Caki2 (cell line): ENCODE results near the gene SIVA1. TPM values are rescaled to one million over a fixed set of nuclear protein-coding genes. Genes with fewer than 3 reads are reported as not detected.
A peak's percentile ranks its signal among the peaks of the same experiment; 100 is the strongest.

ENCODE experiments used
- DNase-seq: peaks from one replicate; pipeline ENCODE4 v3.0.0-alpha.2; 2015; ENCODE audit warnings: low read depth
- in situ Hi-C: cut with HindIII; loops from 2 replicates; pipeline ENCODE4 v1.10.0; 2016; ENCODE audit warnings: low sequenced_read_pairs, low pct_unique_long_range_greater_than_20kb, mixed read lengths
- total RNA-seq: library from RNA; depleted of rRNA; stranded (reverse); fragments of >200 nt; shearing (Covaris generic); gene quantifications from 2 replicates; pipeline ENCODE4 v1.2.3, GENCODE V29; 2014; ENCODE audit warnings: low replicate concordance

SIVA1 gene
- total RNA-seq, 1 experiment from 2014 or later: 196 TPM

DNA sequence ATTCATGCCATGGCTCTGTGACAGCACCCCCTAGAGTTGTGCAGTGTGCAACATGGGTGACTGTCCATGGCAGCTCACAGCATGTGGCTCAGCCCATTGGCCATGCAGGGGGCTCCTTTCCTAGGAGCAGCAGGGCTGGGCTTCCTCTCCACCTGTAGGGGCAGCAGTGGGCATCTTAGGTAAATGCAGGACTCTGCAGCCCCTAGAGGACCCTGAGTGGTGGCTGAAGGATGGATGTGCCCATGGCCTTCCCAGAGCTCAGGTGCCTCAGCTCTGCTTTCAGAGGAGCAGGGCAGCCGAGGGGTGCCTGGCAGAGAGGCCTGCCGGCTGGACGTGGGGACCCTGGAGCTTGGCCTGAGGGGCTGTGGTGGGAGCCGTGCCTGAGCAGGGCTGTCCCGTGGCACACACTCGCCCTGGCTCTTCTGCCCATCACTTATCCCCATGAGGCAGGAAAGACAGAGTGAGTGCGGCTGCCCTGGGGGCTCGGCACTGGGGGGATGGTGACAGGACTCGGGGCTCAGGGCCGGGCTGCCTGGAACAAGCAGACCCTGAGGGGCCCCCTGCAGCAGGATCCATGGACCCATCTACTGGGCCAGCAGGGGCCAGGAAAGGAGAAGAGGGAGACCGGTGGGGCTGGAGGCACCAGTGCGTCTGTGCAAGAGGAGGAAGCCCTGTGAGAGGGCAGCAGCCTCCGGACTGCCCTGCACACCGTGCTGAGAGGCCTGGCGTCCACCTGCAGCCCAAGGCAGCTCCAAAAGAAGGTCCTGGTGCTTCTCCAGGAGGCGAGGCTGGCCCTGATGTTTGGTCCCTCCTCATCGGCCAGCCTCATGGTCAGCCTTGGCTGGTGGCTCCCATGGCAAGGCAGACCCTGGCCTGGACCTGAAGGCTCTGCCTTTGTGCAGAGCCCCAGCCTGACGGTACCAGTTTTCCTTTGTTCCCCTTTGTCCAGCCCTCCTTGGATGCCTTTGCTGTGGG lies 21.3 kb upstream of the SIVA1 start:
- in situ Hi-C loops: no loop called here

DNA sequence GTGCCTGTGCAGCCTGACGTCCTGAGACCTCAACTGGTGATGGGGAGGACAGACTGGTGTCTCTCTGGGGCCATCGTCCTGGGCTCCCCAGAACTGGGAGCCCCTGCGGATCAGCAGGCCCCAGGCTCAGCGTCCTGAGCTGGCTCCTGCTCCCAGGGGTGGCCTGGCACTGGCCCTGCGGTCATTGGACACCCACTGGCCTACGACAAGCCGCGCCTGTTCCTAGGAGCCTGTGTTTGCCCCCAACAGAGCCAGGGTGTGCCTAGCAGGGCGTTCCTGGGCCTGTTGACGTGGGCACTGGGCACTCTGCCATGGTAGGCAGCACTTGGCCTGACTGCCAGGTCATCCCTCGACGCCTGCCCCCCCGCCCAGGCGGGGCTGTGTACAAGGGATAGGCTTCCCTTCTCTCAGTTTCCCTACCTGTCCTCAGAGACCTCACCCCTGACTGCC lies 20.6 kb upstream of the SIVA1 start:
- in situ Hi-C loops: no loop called here
- DNase-seq: peak; percentile 64

More for the DNA sequence above, 21.3 kb upstream of the SIVA1 start:
- no peak for DNase-seq

DNA sequence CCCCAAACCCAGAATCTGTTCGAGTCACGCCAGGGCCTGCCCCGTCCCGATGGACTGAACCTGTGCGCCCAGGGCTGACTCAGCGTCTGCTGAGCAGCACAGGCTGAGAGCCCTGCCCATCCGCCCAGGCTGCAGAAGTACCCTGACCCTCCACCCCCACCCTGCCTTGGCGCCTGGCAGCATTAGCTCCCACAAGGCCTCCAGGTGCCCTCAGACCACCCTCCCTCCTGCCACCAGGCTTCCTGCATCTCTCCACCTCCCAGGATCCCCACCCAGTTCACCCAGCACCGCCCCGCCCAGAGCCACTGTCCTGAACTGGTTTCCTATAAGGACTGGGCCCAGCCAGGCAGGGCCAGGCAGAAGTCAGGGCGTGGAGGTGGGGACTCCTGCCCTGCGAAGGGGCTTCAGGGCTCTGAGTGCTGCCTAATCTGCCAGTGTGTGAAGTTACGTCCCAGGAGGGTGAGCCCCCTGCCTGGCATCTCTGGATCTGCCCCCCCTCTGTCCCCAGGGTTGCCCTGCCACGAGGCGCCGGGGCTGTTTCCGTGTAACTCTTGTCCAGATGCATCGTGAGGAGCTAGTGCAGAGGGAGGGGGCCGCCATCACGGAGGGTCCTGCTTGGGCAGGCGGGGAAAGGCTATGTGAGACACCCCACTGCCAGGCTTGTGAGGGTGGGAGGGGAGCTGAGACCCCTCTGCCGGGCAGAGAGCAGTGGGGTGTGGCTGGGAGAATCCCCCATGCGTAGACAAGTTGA lies 19.8 kb upstream of the SIVA1 start:
- in situ Hi-C loops: no loop called here
- DNase-seq: peak; percentile 39

DNA sequence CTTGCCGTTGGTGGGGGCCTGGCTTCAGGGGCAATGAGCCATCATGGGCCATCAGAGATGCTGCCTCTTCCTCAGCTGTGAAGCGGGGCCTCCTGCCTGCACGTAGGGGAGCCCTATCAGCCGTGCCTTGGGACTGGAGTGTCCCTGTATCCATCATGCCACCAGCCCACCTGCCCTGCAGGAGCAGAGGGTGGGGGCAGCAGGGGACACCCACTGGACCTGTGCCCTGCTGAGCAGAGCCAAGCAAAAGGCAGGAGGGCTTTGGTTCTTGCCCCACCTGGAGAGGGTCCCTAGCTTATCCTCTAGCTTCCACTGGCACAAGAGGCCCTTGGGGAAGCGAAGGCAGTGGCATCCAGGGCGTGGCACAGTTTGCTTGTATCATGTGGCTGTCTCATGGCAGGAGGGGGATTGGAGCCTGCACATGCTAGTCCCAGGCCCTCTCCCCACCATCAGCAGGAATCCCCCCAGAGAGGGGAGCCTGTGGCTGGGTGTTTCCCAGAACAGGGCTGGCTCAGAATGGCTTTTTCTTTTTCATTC lies 18.8 kb upstream of the SIVA1 start:
- no peak for DNase-seq
- in situ Hi-C loops: no loop called here

DNA sequence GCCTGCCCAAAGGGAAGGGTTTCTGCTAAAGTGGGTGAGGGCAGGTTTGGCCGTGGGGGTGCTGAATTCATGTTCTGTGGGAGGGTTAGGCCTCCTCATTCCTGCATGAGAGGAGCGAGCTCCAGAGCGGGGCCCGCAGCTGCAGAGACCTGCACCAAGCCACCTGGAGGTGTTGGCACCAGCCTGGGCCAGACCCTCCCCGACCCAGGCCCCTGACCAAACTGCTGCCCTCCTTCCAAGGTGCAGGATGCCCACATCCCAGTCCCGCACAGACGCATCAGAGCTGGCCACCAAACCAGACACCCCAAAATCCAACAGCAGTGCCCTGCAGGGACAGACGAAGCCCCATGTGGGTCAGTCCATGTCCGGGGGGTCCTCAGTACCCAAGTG lies 18.4 kb upstream of the SIVA1 start:
- no peak for DNase-seq

DNA sequence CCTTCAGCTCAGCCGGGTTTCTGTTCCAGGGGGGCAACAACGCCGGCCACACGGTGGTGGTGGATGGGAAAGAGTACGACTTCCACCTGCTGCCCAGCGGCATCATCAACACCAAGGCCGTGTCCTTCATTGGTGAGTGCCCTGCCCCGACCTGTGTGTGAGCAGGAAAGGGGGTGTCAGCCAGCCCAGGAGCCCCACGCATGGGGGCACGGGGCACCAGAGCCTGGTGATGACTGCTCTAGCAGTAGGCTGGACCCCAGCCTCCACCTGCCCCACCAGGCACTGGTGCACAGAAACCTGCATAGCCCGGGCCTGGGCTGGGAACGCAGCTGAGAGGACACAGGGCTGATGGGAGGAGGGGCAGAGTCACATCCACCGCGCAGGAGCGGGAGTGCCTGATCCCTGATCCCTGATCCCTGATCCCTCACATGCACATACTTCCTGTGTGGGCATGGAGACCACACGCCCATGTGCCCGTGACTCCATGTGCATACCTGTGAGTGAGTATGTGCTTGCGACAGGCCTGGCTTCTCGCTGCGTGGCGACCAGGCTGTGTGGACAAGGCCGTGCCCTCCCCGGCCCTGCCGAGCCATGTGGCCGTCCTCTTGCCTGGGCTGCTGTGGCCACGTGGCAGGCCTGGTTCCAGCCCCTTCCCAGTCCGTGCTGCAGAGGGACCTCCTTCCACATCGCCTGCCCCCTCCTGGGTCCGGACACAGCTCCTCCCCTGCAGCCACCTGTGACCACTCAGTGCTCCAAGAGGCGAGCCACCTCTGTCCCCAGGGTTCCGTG lies 17.8 kb upstream of the SIVA1 start:
- DNase-seq: no peak
- in situ Hi-C loops: no loop called here

More for the DNA sequence above, 18.4 kb upstream of the SIVA1 start:
- in situ Hi-C loops: no loop called here

DNA sequence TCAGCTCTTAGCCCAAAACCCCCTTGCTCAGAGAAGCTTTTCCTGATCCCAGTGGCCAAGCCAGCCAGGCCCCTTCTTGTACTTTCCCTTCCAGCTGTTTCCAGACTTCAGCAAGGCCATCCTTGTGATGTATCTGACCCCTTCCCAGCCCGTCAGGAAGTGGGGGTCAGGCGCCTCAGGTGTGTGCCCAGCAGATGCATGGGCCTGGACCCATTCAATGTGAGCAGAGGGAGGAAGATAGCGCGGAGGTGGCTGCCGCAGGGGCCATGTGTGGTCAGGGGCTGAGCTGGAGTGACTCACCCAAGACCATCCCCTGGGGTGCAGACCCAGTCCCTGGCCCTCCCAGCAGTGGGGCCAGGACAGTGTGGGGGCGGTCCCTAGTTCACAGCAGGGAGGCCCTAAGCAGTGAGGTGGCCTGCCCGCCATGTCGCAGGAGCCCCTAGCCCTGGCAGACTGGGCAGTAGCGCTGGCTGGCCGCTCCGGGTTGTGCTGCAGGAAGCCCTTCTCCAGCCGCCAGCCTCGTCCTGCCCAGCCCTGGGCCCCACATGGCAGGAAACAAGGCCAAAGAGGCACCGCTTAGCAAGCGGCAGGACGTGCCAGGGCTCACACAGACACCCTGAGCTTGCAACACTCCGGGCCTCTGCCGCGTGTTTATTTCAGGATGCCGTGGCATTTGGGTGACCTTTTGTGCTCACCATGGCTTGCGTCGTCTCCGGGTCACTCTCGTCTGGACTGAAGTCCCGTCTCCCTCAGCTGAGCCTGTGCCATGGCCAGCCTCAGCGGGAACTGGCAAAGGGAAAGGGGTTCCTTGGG lies 16.9 kb upstream of the SIVA1 start:
- DNase-seq: no peak
- in situ Hi-C loops: no loop called here

DNA sequence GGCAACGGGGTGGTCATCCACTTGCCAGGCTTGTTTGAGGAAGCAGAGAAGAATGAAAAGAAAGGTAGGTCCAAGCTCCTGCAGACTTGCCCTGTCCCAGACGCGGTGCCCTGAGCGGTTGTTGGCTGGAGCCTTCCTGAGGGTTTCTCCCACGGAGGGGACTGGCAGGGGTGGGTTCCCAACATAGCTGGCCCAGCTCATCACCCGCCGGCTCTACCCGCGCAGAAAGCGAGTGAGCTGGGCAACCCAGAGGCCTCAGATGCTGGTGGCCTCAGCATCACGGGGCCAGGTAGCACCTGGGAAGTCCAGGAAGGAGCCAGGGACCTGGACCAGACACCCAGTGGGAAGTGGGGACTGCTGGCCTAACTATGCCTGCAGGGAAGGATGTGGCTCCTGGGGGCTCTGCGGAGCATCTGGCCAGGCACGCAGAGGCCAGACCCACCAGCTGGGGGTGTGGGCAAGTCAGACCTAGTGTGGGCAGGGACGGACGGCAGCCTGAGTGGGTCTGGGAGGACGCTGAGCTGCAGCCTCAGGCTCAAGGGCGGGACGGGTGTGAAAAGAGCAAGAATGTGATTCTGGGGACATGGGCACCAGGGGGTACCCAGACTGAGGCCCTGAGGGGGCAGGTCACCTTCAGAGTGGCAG lies 14.4 kb upstream of the SIVA1 start:
- DNase-seq: no peak
- in situ Hi-C loops: no loop called here

DNA sequence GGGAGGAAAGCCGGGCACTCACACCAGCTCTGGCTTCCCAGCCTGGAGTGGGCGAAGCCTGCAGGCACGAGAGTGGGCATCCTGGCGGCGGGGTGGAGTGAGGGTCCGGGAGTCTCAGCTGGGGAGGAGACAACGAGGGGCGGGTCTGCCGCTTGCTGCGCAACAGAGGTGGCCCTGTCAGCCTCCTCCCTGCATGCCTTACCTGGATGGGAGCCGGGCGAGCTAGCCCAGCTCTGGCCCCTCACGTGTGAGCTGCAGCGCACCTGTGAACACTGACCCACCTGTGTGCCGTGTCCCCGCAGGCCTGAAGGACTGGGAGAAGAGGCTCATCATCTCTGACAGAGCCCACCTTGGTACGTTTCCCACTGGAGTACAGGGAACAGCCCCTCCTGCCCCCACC lies 13.9 kb upstream of the SIVA1 start:
- no peak for DNase-seq
- in situ Hi-C loops: no loop called here

DNA sequence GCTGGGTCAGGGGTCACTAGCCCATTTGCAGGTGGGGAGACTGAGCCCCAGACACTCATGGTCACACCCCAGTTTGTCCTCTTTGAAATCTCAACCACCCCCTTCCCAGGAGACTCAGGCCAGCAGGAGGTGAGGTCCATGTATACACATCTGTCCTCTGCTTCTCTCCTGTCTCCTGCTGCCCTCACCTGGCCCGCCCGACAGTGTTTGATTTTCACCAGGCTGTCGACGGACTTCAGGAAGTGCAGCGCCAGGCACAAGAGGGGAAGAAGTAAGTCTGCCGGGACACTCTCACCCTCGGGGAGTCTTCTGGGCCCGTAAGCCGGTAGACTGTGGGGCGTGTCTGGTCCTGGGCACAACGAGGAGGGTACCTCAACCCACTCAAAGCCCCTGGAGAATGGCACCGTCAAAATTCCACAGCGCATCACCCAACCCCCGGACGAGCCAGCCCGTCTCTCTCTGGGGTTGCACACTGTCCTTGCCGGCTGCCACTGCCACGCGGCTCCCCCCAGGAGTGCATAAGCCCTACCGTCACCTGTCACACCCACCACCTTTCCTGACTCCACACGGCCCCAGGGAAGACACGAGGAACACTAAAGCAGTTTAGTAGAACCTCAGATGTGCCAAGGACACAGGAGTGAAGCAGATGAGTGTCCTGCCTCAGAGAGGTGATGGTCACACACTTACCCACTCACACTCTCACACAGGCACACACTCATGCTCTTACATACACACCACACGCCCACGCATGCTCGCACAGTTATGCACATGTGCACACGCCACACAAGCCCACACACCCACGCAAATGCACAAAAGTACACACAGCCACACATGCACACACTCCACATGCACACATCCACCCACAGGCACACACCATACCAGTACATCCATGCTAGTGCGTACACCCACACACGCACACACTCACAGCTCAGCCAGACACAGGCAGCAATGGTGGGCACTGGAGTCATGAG lies 13.1 kb upstream of the SIVA1 start:
- in situ Hi-C loops: no loop called here
- DNase-seq: no peak

DNA sequence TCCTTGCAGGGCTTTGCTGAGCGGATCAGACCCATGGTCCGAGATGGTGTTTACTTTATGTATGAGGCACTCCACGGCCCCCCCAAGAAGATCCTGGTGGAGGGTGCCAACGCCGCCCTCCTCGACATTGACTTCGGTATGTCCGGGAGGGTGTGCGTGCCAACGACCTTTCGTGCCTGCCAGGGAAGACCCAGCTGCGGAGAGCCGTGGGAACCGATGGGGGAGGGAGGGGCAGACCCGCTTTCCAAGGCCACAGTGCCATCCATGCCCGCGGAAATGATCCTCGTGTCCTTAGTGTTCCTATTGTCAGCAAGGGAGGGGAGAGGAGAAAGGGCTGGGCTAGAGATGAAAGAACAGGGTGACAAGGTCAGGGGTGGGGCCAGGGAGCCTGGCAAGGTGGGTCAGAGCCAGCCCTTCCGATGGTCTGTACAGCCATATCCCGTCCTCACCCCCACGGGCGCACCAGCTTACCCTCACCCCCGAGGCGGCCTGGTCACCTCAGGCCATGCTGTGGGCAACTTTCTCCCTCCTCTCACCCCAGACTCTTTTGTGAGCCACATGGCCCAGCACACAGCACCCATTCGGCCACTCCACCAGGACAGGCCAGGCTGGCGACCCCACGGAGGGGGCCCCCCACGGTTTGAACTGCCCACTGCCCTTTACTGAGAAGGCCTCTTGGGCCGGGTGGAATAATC lies 11.7 kb upstream of the SIVA1 start:
- in situ Hi-C loops: no loop called here
- DNase-seq: no peak

DNA sequence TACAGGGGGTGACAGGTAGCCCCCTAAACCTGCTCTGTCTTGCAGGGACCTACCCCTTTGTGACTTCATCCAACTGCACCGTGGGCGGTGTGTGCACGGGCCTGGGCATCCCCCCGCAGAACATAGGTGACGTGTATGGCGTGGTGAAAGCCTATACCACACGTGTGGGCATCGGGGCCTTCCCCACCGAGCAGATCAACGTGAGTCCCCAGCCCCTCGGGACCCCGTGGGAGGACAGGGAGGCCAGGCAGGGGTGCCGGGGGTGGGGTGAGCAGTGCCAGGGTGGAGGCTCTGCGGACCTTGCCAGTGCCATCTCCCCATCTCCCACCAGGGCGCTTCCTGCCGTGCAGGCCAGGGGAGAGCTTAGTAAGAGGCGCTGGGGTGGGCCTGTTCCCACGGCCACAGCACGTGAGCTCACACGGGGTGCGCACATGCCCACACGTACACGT lies 11.1 kb upstream of the SIVA1 start:
- DNase-seq: no peak
- in situ Hi-C loops: no loop called here

DNA sequence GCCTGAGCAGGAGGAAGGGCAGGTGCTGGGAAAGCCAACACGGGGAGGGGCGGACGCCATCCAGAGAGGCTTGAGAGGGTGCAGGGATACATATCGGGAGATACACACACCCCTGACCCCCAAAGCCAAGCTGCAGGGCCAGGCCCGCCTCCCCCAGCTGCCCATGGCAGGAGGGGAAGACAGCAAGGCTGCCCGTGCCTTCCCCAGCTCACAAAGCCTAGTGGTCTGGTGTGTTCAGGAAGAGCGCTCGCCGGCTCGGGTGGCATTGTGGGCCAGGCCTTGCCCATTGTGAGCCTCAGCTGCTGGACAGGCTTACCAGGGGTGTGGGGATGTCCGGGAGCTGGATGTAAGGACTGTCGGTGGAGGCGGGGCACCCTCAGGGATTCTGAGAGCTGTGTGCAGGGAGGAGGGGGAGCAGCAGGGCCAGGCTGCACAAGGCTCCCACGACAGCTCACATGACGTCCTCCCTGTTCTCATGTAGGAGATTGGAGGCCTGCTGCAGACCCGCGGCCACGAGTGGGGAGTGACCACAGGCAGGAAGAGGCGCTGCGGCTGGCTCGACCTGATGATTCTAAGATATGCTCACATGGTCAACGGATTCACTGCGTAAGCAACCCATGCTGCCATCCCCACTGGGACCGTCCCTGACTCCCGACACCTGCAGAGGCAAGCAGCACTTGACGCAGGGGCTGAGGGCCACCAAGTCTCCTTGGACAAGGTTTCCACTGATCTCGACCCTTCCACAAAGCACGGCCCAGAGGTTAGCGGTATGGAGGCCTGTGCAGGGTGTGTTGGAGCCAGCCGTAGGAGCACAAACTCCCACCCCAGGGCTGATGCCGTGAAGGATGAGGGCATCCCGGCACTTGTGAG lies 10.1 kb upstream of the SIVA1 start:
- DNase-seq: no peak
- in situ Hi-C loops: no loop called here

DNA sequence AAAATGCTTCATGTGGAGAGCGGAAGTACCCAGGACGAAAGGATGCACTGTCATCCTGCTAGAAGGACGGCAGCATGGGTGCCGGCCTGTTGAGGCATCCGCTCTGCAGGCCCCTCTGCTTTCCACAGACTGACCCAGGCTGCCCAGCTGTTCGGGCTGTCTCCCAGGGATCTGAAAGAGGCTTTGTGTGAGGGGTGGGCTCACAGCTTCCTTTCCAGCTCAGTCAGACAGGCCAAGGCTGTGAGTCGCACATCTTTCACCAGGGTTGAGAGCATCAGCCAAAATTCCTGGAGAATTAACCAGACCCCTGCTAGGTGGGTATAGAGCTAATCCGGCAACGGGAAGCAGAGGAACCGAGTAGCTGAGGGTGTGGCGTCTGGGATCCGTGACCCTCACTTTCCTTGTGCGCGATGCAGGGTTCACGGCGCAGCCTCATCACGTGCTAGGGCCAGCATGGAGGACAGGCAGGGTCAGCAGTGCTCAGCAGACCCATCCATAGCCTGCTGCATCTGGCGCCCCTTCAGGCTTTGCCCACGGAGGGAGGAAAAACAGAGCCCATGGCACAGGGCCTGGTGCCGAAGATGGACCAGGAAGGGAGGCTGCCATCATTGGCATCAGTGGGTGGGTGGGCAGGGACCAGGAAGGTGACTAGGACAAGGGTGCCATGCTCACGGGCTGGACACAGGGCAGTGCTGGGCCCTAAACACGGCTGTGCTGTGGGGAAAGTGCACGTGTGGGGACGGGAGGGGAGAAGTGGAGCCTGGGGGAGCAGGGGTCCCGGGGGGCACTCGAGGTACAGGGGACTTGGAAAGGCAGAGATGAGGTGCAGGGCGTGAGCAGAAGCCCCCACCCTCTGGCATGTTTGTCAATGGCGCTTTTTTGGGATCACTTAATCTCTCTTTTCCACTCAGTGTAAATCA lies 9.2 kb upstream of the SIVA1 start:
- no peak for DNase-seq
- in situ Hi-C loops: no loop called here
